NCI-H2081 treated with DMSO at 0.1 percent for 48 hours (cell line): ENCODE measurements around the gene IL19.

ENCODE experiments used
- DNase-seq: peaks from one replicate; lab custom pipeline; 2025; lab: John Stamatoyannopoulos, UW

The IL19 gene

GRCh38 chr1:206863266-206863665 is 92.7 kb downstream of the IL19 start:
- DNase-seq: no peak

- DNase-seq: no peak
Observed at GRCh38 chr1:206864939-206865671, 94.5 kb downstream of the IL19 start, which contains the start of gene IL20. TSS of gene IL20 (plus strand) at chr1:206865623. CDS start at chr1:206865853, 230 bp downstream.

- no peak for DNase-seq
Observed at GRCh38 chr1:206866062-206866461, 95.5 kb downstream of the IL19 start.

GRCh38 chr1:206867239-206867638 is 96.7 kb downstream of the IL19 start:
- DNase-seq: no peak

- no peak for DNase-seq
Observed at GRCh38 chr1:206867716-206868115, 97.1 kb downstream of the IL19 start.

- no peak for DNase-seq
Observed at GRCh38 chr1:206868264-206868663, 97.7 kb downstream of the IL19 start.

- DNase-seq: no peak
Observed at GRCh38 chr1:206872139-206872538, 101.6 kb downstream of the IL19 start.

GRCh38 chr1:206873603-206874188 is 103.1 kb downstream of the IL19 start:
- DNase-seq: no peak

GRCh38 chr1:206875752-206876377 is 105.3 kb downstream of the IL19 start:
- no peak for DNase-seq

- no peak for DNase-seq
Observed at GRCh38 chr1:206878456-206878855, 107.9 kb downstream of the IL19 start.

- no peak for DNase-seq
Observed at GRCh38 chr1:206880314-206880713, 109.7 kb downstream of the IL19 start.

GRCh38 chr1:206882555-206882954 is 112.0 kb downstream of the IL19 start:
- DNase-seq: no peak

GRCh38 chr1:206883160-206883559 is 112.6 kb downstream of the IL19 start:
- DNase-seq: no peak

GRCh38 chr1:206883876-206884275 is 113.3 kb downstream of the IL19 start:
- DNase-seq: no peak

- DNase-seq: no peak
Observed at GRCh38 chr1:206885341-206886060, 114.9 kb downstream of the IL19 start.

GRCh38 chr1:206886831-206887230 is 116.3 kb downstream of the IL19 start:
- DNase-seq: no peak

- DNase-seq: no peak
Observed at GRCh38 chr1:206887701-206888100, 117.1 kb downstream of the IL19 start.

GRCh38 chr1:206890125-206891060 is 119.8 kb downstream of the IL19 start:
- DNase-seq: no peak

GRCh38 chr1:206891412-206891811 is 120.8 kb downstream of the IL19 start:
- no peak for DNase-seq
